Activated gamma-delta T cell (primary cell): Measurements from ENCODE around the gene PVRIG.
"Not testable (repeated sequence)": the region's sequence is repeated elsewhere in the genome, so short reads cannot be mapped to it uniquely, and the experiment has no call there.

Experiments used
- DNase-seq: peaks from one replicate; lab custom pipeline; 2025; lab: John Stamatoyannopoulos, UW

The PVRIG gene

DNA sequence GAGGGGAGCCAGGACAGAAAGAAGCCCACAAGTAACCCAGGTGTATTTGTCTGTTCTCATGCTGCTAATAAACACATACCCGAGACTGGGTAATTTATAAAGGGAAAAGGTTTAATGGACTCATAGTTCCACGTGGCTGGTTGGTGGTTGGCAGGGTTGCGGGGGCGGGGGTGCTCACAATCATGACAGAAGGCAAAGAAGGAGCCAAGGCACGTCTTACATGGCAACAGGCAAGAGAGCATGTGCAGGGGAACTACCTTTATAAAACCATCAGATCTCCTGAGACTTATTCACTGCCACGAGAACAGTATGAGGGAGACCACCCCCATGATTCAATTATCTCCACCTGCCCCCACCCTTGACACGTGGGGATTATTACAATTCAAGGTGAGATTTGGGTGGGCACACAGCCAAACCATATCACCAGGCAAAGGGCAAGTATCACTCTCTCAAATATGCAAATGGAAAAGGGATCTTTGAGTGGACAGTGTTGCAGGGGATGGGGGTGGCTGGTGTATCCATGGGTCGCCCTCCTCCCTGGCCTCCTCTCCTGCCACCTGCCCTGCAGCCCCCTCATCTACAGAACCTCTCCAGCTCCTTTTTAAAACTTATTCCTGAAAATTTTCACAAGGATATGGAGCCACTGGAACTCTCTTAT is 15.0 kb downstream of the PVRIG start:
- DNase-seq: not testable (repeated sequence)

DNA sequence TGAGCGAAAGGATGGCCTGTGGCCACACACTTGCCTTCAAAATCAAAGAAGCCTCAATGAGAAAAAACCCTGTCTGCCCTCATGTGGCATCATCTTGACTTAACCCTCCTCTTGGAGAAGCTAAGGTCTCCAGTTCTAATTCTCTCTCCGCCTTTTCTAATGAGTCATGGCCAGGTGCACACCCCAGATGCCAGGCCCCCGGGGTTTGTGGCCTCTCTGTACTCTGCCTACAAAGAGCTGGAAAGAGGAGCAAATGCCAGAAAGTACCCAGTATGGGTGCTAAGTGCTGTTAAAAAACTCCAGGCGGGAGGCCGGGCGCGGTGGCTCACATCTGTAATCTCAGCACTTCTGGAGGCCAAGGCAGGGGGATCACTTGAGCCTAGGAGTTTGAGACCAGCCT is 20.2 kb downstream of the PVRIG start:
- not testable (repeated sequence) for DNase-seq

DNA sequence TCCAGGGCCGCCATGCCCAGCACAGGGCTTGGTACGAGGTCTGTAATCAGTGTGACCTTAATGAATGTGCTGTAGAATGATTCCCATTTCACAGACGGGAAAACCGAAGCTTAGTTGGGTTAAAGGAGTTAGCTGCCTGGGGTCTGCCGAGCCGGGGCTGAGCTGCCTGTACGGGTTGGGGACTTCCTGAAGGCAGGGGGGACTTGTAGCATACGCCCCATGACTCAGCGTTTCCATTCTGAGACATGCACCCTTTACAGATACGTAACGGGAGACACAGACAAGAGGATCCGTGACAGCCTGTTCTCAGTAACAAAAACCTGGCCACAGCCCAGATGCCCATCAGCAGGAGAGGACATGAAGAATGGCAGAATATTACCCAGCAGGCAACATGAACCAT is 23.6 kb downstream of the PVRIG start:
- peak; percentile 20 for DNase-seq

DNA sequence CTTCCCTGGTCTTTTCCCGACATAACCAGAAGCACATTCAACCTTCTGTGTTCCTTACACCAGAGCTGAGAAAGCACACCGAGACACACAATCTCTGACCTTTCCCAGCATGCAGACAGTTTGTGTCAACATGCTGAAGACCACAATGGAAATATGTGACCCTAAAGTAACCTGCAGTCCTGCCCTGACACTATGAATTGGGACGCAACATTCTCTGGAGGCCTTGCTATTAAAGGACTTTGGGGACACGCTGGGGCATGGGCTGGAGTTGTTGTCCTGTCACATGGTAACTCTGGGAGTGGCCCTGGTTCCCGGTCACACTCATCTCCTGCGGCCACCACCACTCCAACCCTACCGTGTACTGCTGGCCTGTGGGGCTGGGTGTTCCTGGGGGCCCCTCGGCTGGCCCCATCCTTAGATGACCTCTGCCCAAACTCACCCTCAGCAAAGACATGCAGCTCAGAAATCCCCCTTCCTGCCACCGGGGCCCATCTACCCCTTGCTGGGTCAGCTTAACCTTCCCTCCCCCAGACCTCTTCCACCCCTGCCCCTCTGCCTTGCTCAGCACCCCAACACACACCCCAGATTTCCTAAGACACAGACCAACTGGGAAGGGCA is 25.3 kb downstream of the PVRIG start:
- not testable (repeated sequence) for DNase-seq

DNA sequence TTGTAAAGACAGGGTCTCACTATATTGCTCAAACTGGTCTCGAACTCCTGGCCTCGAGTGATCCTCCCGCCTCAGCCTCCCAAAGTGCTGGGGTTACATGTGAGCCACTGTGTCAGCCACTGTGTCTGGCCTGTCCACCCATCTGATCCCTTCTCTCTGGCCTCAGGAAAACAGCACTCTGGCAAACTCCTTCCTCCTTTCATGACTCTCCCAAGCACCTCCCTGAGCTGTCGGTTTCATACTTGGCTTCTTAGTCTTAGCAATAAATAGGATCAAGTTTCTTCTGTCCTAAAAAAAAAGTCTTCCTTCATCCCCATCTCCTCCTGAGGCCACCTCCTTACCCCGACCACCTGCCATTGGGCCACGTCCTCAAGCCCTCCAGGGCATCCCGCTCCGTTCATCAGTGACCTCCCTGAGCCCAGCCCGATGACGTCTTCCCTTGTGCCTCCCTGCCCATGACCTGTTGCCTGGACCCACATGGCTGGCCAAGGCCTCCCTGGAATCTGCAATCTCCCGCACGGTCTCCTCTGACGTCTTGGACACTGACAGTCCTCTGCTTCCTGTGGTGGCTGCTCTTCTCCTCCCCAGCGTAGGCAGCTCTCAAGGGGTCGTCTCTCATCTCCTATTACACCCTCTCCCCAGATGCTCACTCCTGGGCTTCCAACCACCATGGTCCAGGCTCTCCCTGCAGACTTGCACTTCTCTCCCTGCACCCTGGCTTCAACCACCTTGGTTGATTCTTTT is 26.5 kb downstream of the PVRIG start:
- DNase-seq: not testable (repeated sequence)

DNA sequence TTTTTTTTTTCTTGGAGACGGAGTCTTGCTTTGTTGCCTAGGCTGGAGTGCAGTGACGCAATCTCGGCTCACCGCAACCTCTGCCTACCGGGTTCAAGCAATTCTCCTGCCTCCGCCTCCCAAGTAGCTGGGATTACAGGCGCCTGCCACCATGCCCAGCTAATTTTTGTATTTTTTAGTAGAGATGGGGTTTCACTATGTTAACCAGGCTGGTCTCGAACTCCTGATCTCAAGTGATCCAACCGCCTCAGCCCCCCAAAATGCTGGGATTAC is 27.1 kb downstream of the PVRIG start:
- DNase-seq: not testable (repeated sequence)

DNA sequence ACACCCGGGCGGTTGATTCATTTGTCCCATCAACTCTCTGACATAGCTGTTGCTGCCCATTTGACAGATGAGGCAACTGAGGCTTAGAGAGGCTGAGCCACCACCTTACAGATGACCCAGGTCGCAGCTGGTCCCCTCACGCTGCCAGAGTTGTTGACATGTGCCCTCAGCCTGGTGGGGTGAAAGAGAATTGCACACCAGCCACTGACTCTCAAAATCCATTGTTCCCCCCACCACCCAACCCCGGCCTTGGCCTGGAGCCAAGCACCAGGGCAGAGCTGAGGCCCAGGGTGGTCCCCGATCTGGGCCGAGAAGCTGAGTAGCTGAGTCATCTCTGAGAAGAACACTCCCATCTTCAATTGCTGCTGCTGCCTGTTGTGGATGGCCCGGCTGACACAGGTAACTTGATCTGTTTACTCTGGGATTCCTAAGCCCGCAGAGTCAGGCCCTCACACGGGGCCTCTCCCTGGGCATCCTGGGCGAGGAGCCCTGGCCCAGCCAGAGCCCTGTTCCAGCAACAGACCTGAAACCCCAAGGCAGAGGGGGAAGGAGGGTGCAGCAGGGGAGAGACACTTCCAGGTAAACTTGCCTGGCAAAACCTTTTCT is 27.5 kb downstream of the PVRIG start:
- no peak for DNase-seq

DNA sequence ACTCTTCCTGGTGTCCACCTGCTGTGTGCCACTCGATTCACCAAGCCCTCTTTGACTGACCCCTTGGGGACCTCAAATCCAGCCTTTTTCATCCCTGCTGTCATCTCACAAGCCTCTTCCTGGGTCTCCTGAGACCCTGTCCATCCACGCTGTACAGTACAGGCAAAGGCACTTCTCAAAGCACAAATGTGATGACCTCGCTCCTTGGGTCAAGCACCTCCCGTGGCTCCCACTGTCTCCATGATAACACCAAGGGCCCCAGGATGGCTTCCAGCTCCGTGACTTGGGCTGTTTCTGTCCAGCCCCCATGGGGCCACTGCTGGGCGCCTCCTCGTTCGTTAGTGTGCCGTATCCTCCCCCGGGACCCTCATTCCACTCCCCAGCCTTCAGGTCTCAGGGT is 28.7 kb downstream of the PVRIG start:
- DNase-seq: no peak

DNA sequence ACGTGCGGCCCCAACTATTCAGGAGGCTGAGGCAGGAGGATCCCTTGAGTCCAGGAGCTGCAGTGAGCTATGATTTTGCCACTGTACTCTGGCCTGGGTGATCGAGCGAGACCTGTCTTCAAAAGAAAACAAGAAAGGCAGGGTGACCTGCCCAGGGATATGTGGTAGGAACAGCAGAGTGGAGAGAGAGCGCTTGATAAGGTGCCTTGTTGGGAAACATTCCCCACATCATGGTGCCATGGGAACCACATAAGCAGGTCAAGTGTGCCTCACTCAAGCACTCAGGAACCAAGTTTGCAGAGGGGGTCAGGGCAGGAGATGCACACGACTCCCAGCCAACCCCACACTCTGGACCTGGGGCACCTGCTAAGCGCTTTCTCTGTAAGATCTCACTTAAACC is 37.3 kb downstream of the PVRIG start:
- no peak for DNase-seq

DNA sequence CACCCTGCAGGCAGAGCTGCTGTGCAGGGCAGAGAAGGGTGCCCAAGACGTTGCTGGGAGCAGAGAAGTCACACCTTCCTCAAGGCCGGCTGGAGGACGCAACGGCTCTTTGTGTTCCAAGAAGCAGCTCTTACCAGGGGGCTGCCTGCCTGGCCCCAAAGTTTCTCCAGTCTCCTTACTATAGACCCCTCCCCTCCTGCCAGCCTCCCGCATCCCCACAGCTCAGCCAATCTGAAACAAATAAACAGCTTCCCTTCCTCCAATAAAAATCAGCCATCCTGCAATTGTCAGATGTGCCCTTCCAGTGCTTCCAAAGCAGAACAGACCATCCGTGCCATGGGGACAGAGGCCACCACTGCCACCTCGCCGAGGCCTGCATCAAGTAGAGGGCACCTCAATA is 40.2 kb downstream of the PVRIG start:
- not testable (repeated sequence) for DNase-seq

DNA sequence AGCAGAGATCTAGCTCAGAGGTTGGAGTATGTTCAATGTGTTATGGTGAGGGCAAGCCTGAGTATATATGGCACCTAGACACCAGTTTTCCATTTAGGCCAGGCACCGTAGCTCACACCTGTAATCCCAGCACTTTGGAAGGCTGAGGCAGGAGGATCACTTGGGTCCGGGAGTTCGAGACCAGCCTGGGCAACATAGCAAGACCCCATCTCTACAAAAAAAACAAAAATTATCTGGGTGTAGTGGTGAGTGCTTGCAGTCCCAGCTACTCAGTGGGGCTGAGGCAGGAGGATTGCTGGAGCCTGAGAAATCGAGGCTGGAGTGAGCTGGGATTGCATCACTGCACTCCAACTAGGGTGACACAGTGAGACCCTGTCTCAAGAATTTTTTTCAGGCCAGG is 43.1 kb downstream of the PVRIG start:
- not testable (repeated sequence) for DNase-seq

DNA sequence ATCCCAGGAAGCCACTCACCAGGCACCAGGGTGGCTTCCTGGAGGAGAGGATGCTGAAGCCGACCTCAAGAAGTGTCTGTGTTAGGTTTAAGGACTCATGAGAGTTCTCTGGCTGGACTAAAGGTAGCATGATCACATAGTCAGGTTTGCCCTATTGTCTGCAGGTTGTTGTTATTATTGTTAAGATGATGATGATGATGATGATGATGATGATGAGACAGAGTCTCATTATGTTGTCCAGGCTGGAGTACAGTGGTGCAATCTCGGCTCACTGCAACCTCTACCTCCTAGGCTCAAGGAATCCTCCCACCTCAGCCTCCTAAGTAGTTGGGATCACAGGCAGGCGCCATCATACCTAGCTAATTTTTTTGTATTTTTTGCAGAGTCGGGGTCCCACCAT is 44.5 kb downstream of the PVRIG start:
- not testable (repeated sequence) for DNase-seq

DNA sequence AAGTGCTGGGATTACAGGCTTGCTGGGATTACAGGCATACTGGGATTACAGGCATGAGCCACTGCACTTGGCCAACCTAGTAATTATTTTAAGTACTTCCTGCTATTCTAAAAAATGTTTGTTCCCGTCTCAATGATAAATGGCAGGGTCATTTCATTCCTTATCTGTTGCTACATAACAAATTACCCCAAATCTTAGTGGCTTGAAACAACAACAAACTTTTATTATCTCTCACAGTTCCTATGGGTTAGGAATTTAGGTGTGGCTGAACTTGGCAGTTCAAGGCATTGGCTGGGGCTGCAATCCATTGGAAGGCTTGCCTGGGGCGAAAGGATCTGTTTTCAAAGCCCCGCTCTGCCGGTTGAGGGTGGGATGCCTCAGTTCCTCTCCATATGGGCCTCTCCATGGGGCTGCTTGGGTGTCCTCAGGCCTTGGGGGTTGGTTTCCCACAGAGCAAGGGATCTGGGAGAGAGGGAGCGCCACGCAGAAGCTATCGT is 45.0 kb downstream of the PVRIG start:
- DNase-seq: not testable (repeated sequence)

DNA sequence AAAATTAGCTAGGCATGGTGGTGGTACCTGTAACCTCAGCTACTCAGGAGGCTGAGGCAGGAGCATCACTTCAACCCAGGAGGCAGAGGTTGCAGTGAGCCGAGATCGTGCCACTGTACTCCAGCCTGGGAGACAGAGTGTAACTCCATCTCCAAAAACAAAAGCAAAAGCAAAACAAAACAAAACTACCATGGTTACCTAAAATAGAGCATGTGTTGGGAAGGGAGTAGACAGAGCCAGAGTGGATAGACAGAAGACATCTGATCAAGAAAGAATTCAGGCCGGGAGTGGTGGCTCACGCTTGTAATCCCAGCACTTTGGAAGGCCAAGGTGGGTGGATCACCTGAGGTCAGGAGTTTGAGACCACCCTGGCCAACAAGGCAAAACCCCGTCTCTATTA is 46.1 kb downstream of the PVRIG start:
- DNase-seq: not testable (repeated sequence)

DNA sequence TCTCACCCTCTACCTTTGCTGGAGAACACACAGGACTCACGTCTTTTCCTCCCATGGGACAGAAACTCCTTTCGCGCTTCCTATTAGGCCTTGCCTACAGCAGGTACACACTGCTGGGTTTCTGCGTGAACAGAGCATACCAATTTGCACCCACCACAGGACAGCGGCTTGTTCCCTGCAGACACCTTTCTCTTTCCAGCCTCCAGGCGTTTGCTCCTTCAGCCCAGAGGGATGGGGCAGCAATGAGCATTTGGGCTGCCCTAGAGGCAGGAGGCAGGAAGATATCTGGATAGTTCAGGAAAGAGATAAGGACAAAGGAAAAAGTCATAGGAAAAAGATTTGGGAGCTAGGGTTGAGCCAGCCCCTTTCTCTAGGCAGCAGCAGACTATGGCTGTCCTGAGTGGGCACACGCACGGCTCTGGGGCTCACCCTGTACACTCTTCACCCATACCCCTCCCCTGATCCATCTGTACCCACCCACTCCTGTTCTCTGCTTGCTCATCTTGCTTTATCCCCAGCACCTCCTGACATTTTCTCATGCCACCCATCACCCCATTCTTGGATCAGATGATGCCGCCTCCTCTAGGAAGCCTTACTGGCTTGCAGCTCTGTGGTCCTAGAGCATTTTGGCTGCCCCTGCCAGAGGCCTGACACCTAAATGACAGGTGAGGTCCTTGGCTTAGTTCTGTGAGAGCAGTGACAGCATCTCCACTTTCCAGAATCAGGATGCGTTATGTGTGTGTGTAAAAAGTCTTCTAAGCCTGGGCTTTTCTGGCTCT is 47.0 kb downstream of the PVRIG start:
- DNase-seq: no peak

DNA sequence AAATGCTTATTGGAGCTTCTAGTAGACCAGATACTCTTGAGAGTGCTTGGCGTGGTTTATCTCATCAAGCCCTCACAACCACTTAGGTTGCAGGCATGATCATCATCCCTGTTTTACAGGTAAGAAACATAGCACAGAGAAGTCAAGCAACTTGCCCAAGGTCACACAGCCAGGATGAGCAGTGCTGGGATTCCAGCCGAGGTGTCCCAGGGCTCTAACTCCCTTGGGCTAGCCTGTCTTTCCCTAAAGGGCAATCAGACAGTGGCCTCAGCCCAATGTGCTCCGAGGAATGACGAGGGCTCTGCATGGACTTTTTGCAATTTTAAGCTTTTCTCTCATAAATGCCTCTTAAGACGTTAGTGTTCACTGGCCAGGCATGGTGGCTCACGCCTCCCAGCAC is 47.9 kb downstream of the PVRIG start:
- DNase-seq: no peak

DNA sequence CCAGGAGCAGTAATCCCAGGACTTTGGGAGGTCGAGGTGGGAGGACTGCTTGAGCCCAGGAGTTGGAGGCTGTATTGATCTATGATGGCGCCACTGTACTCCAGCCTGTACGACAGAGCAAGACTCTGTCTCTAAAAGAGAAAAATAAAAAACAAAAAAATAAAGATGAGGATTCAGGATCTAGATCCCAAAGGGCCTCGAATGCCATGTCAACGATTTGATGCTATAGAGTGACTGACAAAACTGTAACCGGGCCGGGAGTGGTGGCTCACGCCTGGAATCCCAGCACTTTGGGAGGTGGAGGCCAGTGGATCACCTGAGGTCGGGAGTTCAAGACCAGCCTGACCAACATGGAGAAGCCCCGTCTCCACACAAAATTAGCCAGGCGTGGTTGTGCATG is 49.1 kb downstream of the PVRIG start:
- not testable (repeated sequence) for DNase-seq

DNA sequence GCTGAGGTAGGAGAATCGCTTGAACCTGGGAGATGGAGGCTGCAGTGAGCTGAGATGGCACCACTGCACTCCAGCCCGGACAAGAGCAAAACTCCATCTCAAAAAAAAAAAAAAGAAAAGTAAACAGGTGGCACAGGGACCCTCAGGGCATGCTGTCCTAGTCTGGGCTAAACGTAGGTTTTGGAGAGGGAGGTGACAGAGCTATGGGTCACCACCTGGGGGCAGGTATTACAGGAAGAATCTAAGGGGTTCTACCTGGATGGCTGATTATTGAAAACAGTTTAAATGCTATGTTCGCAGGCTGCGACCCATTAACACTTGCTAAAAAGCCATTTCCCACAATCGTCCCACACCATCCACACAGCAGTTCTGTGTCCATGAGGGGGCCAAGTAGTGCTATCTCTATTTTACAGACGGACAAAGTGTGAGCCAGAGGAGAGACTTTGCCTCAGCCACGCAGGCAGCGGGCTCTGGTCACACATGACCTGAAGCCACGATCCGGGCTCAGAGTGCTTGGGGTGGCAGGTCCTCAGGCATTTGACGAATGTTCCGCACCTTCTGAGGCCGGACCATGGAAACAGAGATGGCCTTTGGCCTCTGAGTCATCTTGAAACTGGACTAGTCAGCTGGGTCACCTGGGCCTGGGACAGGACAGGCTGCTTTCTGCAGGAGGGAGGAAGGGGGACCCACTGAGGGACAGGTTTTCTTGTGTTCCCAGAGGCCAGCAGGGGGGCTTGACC is 49.7 kb downstream of the PVRIG start:
- DNase-seq: not testable (repeated sequence)

DNA sequence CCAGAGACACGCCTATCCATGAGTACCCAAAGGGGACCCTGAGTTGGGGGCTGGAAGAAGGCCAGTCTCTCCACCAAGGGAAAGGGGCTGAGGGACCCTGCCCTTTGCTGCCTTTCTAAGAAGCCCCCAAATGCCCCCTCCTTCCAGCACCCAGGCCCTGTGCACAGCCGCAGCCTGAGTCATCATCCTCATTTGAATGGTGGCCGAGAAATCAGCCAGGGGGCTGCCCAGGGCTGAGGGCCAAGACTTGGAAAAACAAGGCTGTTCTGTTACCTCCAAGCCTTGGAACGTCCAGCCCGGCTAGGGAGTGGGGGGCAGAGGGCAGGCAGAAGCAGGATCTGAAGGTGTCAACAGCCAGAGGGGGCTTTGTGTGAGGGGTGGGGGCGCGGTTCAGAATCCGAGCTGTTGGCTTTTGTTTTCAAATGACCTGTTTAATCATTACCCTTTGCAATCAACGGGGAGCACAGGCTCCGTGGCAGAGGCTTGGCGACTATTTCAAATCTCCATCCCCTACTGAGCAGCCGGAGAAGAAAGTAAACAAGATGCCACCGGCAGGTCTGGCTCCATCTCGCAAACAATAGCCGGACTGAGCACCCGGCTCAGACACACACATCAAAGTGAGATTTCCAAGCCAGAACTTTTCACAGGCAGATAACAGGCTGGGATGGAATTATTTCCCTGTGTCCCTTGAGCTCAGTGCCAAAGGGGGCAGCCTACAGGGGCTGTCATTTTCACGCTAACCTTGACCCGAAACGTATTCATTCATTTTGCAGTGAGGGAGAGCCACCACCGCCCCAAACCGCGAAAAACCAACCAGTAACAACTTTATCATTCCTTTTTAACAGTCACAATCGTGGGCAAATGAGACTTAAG is 50.5 kb downstream of the PVRIG start:
- DNase-seq: not testable (repeated sequence)
